NCI-H1092 (cell line): ENCODE measurements around the gene MAP1B.

Experiments
- DNase-seq: peaks from one replicate; lab custom pipeline; 2025; lab: John Stamatoyannopoulos, UW

MAP1B gene

DNA sequence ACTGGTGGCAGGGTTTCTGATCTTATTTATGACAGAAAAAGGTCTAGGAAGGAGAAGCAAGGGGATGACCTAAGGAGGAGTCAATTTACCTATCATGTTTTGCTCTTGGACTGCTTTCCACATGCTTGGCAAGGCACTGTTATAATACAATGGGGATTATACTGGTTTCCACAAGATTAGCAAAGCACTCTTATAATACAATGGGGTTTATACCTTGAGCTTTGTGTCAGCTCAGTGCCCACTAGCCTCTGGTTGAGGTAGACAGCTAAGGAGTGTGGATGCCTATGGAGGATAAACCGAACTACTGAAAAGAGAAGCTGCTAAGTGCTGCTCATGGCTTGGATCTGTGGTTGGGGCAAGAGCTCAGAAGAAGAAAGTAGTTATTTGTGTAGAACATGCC is 144.1 kb downstream of the MAP1B start:
- DNase-seq, result no peak

GRCh38 chr5:72252008-72252407 is 144.7 kb downstream of the MAP1B start:
- no peak for DNase-seq

- DNase-seq, result no peak
These were observed 145.4 kb downstream of the MAP1B start for GRCh38 chr5:72252574-72253155.

DNA sequence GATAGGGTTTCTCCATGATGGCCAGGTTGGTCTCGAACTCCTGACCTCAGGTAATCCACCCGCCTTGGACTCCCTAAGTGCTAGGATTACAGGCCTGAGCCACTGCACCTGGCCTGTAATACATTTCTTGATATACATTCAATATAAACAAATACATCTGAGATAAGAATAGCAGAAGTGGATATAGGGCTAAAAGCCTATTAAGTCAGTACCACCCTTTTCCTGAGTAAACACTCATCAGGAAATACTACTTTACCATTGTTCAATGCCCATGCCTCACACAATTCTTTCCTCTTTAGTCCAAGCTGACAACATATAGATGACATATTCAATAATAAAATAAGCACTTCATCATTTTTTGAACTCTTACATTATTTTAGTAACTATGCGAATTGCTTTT is 148.0 kb downstream of the MAP1B start:
- no peak for DNase-seq

DNA sequence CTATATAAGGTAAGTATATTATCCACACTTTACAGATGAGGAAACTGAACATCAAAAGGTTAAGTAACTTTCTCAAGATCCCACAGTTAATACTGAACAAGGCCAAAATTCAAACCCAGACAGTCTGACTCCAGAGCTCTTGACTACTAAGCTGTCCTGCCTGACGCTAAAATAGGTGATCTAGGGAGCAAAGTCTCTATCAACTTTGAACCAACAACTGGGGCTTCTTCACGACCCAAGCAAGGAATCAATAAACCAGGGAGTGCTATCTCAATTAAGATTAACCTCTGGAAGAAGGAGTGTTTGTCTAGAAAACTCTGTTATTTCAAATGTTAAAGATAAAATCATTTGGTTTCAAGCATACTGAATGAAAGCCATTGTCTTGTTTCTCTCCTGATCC is 148.4 kb downstream of the MAP1B start:
- no peak for DNase-seq

DNA sequence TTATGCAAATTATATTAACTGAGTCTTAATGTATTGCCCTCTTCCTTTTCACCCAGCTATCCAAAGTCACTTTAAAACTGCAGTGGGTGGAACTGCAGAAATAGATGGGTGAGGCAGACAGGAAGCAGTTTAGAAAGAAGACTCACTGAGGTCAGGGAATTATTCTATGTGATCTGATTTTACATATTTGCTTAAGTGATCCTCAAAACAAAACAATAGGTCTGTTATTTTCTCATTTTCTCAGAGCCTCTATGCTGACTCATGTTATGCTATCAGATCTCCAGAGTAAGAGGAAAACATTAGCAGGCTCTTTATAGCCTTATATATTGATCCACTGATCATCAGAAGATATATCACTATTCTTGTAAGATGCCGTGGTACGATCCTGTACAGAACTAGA is 149.3 kb downstream of the MAP1B start:
- DNase-seq, result no peak
